Body of pancreas (tissue), 4 donors: Measurements from ENCODE around the gene MAPK7. TPM values are rescaled to one million over a fixed set of nuclear protein-coding genes. Genes with fewer than 3 reads are reported as not detected.

Experiments
- ATAC-seq: fragments of 150-250 bp; one replicate; pipeline ENCODE4 v1.9.1; 2016
- DNase-seq, 4 donors: peaks; one replicate each; pipeline ENCODE4 v3.0.0-alpha.2; 2019
- H3K27ac ChIP-seq, 4 donors: fragments of 200-600 bp; sonication (generic); 1 replicate in 3 of 4; 2 replicates in 1 of 4; pipeline versions ENCODE4 v1.5.1 to v1.6.1; 2016 to 2019; ENCODE audit warnings: mild to moderate bottlenecking in 1 of 4, mixed read lengths in 1 of 4, moderate library complexity in 1 of 4
- H3K27me3 ChIP-seq, 2 donors: fragments of 200-600 bp; sonication (generic); one replicate each; pipeline ENCODE4 v1.6.0; 2016; ENCODE audit warnings: mild to moderate bottlenecking in 1 of 2
- H3K36me3 ChIP-seq, 2 donors: fragments of 200-600 bp; sonication (generic); replicated peaks in 1 of 2; 2 replicates each; pipeline ENCODE4 v1.5.1; 2016; ENCODE audit warnings: low read depth in 2 of 2; ENCODE audit not compliant: insufficient read depth in 1 of 2
- H3K4me1 ChIP-seq: fragments of 200-600 bp; sonication (generic); one replicate; pipeline ENCODE4 v1.6.0; 2016
- H3K4me3 ChIP-seq, 2 donors: fragments of 200-600 bp; sonication (generic); 1 replicate in 1 of 2; 2 replicates in 1 of 2; pipeline ENCODE4 v1.5.1; 2016 to 2019
- H3K9me3 ChIP-seq, 3 donors: fragments of 200-600 bp; sonication (generic); 1 replicate in 2 of 3; 2 replicates in 1 of 3; pipeline ENCODE4 v1.5.1; 2016
- POLR2A ChIP-seq, 3 donors: fragments of 450-650 bp; IDR thresholded peaks; one replicate each; pipeline ENCODE4 v1.6.1; 2016; ENCODE audit warnings: antibody characterized with exemption in 3 of 3, mild to moderate bottlenecking in 2 of 3
- WGBS, 2 donors: methylation state at CpG; one replicate each; pipeline ENCODE4 v1.1.5; 2017; 5-methylcytosine and 5-hydroxymethylcytosine counted together
- intact Hi-C: fragments of 100-400 bp; cut with DNase I; formaldehyde crosslinking; loops from one replicate; pipeline ENCODE4 v1.15.1; 2023
- total RNA-seq, 2 donors: library from RNA; depleted of rRNA; stranded (reverse); fragments of >200 nt; gene quantifications; one replicate each; pipeline ENCODE4 v1.1.0, GENCODE V29; 2016
- TF ChIP-seq, protein P1 (sequence below), 7 experiments: fragments of 450-650 bp in 4 of 7; fragments of 200-600 bp in 3 of 7; sonication (generic) in 3 of 7; IDR thresholded peaks; one replicate each; pipeline ENCODE4 v1.5.1; 2016 to 2019; ENCODE audit warnings: antibody characterized with exemption in 7 of 7

The MAPK7 gene
- total RNA-seq, 2 donors from 2014 or later, result 10.1 to 29.3 TPM

- intact Hi-C loops, result no loop called here
- ATAC-seq, result no peak
- Histone ChIP-seq H3K4me1 (no peaks in the 10 kb centered on the region), H3K27ac (no peak overlapping the region), H3K27me3 (no peaks in the 10 kb centered on the region), H3K4me3 (no peak overlapping the region), H3K9me3 (no peaks in the 10 kb centered on the region), H3K36me3 (no peaks in the 10 kb centered on the region)
- no peak for TF ChIP-seq POLR2A (IDR thresholded peaks at IDR 0.05)
- TF ChIP-seq, protein P1, sequence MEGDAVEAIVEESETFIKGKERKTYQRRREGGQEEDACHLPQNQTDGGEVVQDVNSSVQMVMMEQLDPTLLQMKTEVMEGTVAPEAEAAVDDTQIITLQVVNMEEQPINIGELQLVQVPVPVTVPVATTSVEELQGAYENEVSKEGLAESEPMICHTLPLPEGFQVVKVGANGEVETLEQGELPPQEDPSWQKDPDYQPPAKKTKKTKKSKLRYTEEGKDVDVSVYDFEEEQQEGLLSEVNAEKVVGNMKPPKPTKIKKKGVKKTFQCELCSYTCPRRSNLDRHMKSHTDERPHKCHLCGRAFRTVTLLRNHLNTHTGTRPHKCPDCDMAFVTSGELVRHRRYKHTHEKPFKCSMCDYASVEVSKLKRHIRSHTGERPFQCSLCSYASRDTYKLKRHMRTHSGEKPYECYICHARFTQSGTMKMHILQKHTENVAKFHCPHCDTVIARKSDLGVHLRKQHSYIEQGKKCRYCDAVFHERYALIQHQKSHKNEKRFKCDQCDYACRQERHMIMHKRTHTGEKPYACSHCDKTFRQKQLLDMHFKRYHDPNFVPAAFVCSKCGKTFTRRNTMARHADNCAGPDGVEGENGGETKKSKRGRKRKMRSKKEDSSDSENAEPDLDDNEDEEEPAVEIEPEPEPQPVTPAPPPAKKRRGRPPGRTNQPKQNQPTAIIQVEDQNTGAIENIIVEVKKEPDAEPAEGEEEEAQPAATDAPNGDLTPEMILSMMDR (IDR thresholded peaks at IDR 0.05), result no peak
- WGBS, 2 donors, result 68 to 83% methylated on average over 16 to 28 of the region's 28 CpGs
- no peak for DNase-seq
Measured at GRCh38 chr17:19414396-19415280, 36.3 kb downstream of the MAPK7 start.

DNA sequence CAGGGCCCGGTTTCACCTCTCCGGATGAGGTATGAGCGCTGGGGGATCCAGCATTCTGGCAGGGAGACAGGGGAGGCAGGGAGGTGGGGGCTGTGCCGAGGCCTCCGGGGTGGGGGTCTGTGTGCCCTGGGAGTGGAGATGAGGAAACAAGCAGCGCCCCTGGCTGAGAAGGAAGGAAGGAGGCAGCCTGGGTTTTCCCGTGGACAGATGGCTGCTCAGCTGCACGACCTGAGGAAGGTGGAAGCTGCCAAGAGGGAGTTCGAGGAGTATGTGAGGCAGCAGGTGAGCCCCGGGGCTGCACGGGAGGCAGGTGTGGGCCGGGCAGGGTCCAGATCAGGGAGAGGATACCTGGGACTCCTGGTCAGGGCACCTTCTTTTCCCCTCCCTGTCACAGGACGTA lies 37.0 kb downstream of the MAPK7 start:
- Histone ChIP-seq H3K27me3 (no peaks in the 10 kb centered on the region), H3K9me3 (no peaks in the 10 kb centered on the region), H3K36me3 (no peaks in the 10 kb centered on the region), H3K4me1 (no peaks in the 10 kb centered on the region), H3K4me3 (no peak overlapping the region), H3K27ac (no peak overlapping the region)
- TF ChIP-seq POLR2A (IDR thresholded peaks at IDR 0.05), result no peak
- TF ChIP-seq, protein P1 (IDR thresholded peaks at IDR 0.05), result no peak
- ATAC-seq (no peak), DNase-seq (no peak)
- whole genome bisulfite sequencing, 2 donors, result 56 to 60% methylated on average over 10 to 13 of the region's 13 CpGs
- intact Hi-C loops, result no loop called here

DNA sequence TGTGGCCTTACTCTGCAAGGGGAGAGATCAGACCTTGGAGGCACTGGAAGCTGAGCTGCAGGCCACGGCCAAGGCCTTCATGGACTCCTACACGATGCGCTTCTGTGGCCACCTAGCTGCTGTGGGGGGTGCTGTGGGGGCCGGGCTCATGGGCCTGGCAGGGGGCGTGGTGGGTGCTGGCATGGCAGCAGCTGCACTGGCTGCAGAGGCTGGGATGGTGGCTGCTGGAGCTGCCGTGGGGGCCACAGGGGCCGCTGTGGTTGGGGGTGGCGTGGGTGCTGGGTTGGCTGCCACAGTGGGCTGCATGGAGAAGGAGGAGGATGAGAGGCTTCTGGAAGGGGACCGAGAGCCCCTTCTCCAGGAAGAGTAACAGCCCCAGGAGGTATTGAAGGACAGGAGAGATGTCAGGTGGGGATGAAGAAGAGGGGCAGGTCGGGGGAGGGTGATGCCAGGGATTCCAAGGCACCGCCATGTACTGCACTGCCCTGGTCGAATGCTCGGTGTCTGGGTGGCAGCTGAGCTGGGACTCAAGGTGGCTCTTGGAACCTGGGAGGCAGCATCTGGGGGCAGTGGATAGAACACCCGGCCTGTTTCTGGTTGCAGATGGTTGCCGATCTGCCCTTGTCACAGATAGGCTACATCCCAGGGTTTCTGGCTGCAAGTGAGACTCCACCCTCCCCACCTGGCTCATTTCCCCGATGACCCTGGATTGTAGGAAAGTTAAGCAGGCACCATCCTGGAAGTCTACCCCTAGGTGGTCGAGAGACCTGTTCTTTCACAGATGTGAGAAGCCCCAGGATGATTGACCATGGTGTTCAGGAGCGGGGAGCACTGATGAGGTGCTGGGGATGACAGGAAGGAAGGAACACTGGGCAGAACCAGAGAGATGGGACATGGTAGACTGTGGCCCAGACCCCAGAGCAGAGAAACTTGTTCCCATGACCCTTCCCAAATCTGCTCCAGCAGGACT lies 37.8 kb downstream of the MAPK7 start:
- DNase-seq (no peak), ATAC-seq (no peak)
- Histone ChIP-seq H3K36me3 (no peaks in the 10 kb centered on the region), H3K4me1 (no peaks in the 10 kb centered on the region), H3K4me3 (no peak overlapping the region), H3K27ac (no peak overlapping the region), H3K27me3 (no peaks in the 10 kb centered on the region), H3K9me3 (no peaks in the 10 kb centered on the region)
- intact Hi-C loops, result no loop called here
- TF ChIP-seq POLR2A (IDR thresholded peaks at IDR 0.05), result no peak
- TF ChIP-seq, protein P1 (IDR thresholded peaks at IDR 0.05), result no peak
- 76 to 88% methylated on average over 10 to 18 of the region's 18 CpGs for WGBS, 2 donors

DNA sequence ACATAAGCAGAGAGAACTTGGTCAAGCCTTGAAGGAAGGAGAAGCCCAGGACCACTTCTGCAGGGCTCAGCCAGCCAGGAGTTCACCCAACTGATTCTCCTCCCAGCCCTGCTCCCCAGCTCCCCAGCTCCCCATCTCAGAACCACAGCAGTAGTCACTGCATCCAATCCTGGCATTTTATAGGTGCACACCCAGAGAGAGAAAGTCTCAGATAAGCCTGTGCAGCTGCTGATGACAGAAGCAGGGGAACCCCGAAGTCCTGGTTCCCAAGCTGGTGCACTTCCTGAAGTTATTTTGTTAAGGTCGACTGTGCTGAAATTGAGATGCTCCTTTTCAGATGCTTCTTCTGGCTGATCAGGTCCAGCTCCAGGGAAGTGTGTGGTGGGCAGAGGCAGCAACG lies 39.3 kb downstream of the MAPK7 start:
- no peak overlapping the region for H3K27ac ChIP-seq
- TF ChIP-seq POLR2A (IDR thresholded peaks at IDR 0.05), result no peak
- TF ChIP-seq, protein P1 (IDR thresholded peaks at IDR 0.05), result no peak

More for the DNA sequence above, 39.3 kb downstream of the MAPK7 start:
- H3K4me1 ChIP-seq, result no peaks in the 10 kb centered on the region
- no peaks in the 10 kb centered on the region for H3K36me3 ChIP-seq
- ATAC-seq (no peak), DNase-seq (no peak)
- intact Hi-C loops, result no loop called here
- H3K4me3 ChIP-seq, result no peak overlapping the region
- WGBS, 2 donors, result 38 to 47% methylated on average over 3 of the region's 3 CpGs
- no peaks in the 10 kb centered on the region for H3K27me3 ChIP-seq
- H3K9me3 ChIP-seq, result no peaks in the 10 kb centered on the region
